Body of pancreas (tissue), 4 donors: ENCODE measurements around the gene ADAM11. TPM values are rescaled to one million over a fixed set of nuclear protein-coding genes. Genes with fewer than 3 reads are reported as not detected.

Experiments
- ATAC-seq: fragments of 150-250 bp; one replicate; pipeline ENCODE4 v1.9.1; 2016
- DNase-seq, 4 donors: peaks; one replicate each; pipeline ENCODE4 v3.0.0-alpha.2; 2019
- H3K27ac ChIP-seq, 4 donors: fragments of 200-600 bp; sonication (generic); 1 replicate in 3 of 4; 2 replicates in 1 of 4; pipeline versions ENCODE4 v1.5.1 to v1.6.1; 2016 to 2019; ENCODE audit warnings: mild to moderate bottlenecking in 1 of 4, mixed read lengths in 1 of 4, moderate library complexity in 1 of 4
- H3K27me3 ChIP-seq, 2 donors: fragments of 200-600 bp; sonication (generic); one replicate each; pipeline ENCODE4 v1.6.0; 2016; ENCODE audit warnings: mild to moderate bottlenecking in 1 of 2
- H3K36me3 ChIP-seq, 2 donors: fragments of 200-600 bp; sonication (generic); replicated peaks in 1 of 2; 2 replicates each; pipeline ENCODE4 v1.5.1; 2016; ENCODE audit warnings: low read depth in 2 of 2; ENCODE audit not compliant: insufficient read depth in 1 of 2
- H3K4me1 ChIP-seq: fragments of 200-600 bp; sonication (generic); one replicate; pipeline ENCODE4 v1.6.0; 2016
- H3K4me3 ChIP-seq, 2 donors: fragments of 200-600 bp; sonication (generic); 1 replicate in 1 of 2; 2 replicates in 1 of 2; pipeline ENCODE4 v1.5.1; 2016 to 2019
- H3K9me3 ChIP-seq, 3 donors: fragments of 200-600 bp; sonication (generic); 1 replicate in 2 of 3; 2 replicates in 1 of 3; pipeline ENCODE4 v1.5.1; 2016
- POLR2A ChIP-seq, 3 donors: fragments of 450-650 bp; IDR thresholded peaks; one replicate each; pipeline ENCODE4 v1.6.1; 2016; ENCODE audit warnings: antibody characterized with exemption in 3 of 3, mild to moderate bottlenecking in 2 of 3
- WGBS, 2 donors: methylation state at CpG; one replicate each; pipeline ENCODE4 v1.1.5; 2017; 5-methylcytosine and 5-hydroxymethylcytosine counted together
- intact Hi-C: fragments of 100-400 bp; cut with DNase I; formaldehyde crosslinking; loops from one replicate; pipeline ENCODE4 v1.15.1; 2023
- total RNA-seq, 2 donors: library from RNA; depleted of rRNA; stranded (reverse); fragments of >200 nt; gene quantifications; one replicate each; pipeline ENCODE4 v1.1.0, GENCODE V29; 2016
- TF ChIP-seq, protein P1 (sequence below), 7 experiments: fragments of 450-650 bp in 4 of 7; fragments of 200-600 bp in 3 of 7; sonication (generic) in 3 of 7; IDR thresholded peaks; one replicate each; pipeline ENCODE4 v1.5.1; 2016 to 2019; ENCODE audit warnings: antibody characterized with exemption in 7 of 7

The ADAM11 gene
- total RNA-seq, 2 donors from 2014 or later, result under 0.01 TPM

DNA sequence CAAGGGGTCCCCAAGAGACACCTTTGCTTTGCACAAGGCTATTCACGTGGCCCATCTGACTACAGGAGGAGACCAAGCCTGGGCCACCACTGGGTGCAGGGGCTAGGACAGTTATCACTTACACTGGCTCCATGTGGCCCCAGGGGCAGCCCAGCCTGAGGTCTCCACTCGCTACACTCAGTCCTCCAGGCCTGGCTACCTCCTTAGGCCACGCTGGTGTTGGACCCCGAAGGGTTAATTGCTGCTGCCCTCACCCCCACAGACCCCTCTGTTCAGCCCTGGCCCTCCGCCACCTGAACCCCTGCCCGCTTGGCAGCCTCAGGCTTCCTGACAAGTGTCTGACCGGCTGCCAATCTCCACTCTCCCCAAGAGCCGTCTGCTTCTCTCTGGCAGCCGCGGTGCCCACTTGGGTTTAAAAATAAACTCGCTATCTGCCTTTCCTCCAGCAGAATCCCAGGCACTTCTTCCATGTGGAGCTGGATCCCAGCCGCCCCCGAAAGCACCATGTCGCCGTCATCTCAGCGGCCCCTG lies 27.8 kb downstream of the ADAM11 start:
- TF ChIP-seq, protein P1, sequence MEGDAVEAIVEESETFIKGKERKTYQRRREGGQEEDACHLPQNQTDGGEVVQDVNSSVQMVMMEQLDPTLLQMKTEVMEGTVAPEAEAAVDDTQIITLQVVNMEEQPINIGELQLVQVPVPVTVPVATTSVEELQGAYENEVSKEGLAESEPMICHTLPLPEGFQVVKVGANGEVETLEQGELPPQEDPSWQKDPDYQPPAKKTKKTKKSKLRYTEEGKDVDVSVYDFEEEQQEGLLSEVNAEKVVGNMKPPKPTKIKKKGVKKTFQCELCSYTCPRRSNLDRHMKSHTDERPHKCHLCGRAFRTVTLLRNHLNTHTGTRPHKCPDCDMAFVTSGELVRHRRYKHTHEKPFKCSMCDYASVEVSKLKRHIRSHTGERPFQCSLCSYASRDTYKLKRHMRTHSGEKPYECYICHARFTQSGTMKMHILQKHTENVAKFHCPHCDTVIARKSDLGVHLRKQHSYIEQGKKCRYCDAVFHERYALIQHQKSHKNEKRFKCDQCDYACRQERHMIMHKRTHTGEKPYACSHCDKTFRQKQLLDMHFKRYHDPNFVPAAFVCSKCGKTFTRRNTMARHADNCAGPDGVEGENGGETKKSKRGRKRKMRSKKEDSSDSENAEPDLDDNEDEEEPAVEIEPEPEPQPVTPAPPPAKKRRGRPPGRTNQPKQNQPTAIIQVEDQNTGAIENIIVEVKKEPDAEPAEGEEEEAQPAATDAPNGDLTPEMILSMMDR (IDR thresholded peaks at IDR 0.05), result no peak
- no peak for TF ChIP-seq POLR2A (IDR thresholded peaks at IDR 0.05)
- no peak for ATAC-seq
- 23 to 35% methylated on average over 10 to 16 of the region's 16 CpGs for whole genome bisulfite sequencing, 2 donors
- Histone ChIP-seq H3K4me1 (no peaks in the 10 kb centered on the region), H3K36me3 (no peaks in the 10 kb centered on the region), H3K27ac (no peak overlapping the region), H3K4me3 (no peak overlapping the region), H3K27me3 (no peaks in the 10 kb centered on the region), H3K9me3 (no peaks in the 10 kb centered on the region)
- intact Hi-C loops, result no loop called here
- no peak for DNase-seq

DNA sequence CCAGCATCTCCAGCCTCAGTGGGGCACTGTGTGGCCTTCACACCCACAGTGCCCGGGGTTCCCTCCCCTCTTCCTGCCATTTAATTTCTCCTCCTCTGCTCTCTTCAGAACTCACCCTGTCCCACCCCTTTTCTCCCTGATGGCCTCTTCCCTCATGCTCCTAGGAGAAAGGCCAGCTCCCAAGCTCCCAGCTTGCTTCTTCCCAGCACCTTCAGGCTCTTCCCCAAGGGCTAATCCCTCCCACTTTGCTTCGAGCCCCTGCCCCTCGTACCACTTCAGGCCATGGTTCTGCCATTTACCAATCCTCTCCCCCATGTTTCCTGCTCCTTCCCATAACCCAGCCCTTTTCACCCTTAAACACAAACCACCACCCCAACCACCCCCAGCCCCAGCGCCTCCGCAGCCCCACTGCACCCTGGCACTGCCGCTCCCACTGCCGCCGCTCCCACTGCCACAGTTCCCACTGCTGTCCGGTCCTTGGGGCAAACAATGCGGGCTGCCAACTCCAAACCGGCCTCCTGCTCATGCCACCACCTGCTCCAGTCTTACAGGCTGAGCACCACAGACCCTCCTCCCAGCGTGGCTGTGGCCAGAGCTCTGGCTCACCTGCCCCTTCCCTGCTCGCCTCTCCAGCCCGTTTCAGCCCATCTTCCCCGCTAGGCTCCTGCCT lies 28.6 kb downstream of the ADAM11 start:
- TF ChIP-seq, protein P1 (IDR thresholded peaks at IDR 0.05), result no peak
- no peak for TF ChIP-seq POLR2A (IDR thresholded peaks at IDR 0.05)
- no peak overlapping the region for H3K4me3 ChIP-seq
- no peaks in the 10 kb centered on the region for H3K36me3 ChIP-seq
- DNase-seq (no peak), ATAC-seq (no peak)
- no peaks in the 10 kb centered on the region for H3K4me1 ChIP-seq
- intact Hi-C loops, result no loop called here
- H3K27ac ChIP-seq, result no peak overlapping the region
- H3K27me3 ChIP-seq, result no peaks in the 10 kb centered on the region
- 66 to 67% methylated on average over 14 to 15 of the region's 15 CpGs for WGBS, 2 donors
- H3K9me3 ChIP-seq, result no peaks in the 10 kb centered on the region

DNA sequence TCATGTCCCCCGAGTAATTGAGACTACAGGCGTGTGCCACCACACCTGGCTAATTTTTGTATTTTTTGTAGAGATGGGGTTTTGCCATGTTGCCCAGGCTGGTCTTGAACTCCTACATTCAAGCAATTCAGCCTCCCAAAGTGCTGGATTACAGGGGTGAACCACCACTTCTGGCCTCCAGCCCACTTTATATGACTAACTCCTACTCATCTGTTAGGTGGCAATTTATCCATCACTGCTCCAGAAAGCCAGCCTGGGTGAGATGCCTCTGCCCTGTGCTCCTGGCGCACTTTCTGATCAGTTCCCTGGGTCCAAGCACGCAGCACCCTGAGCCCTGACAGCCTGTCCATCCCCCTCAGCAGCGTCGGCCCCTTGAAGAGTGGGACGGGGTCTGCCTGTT lies 29.4 kb downstream of the ADAM11 start:
- no peaks in the 10 kb centered on the region for H3K9me3 ChIP-seq
- no peaks in the 10 kb centered on the region for H3K36me3 ChIP-seq
- DNase-seq (no peak), ATAC-seq (no peak)
- no peaks in the 10 kb centered on the region for H3K4me1 ChIP-seq
- 63 to 94% methylated on average over 3 to 7 of the region's 7 CpGs for WGBS, 2 donors
- no peak overlapping the region for H3K27ac ChIP-seq
- TF ChIP-seq, protein P1 (IDR thresholded peaks at IDR 0.05), result no peak
- TF ChIP-seq POLR2A (IDR thresholded peaks at IDR 0.05), result no peak
- intact Hi-C loops, result no loop called here
- no peaks in the 10 kb centered on the region for H3K27me3 ChIP-seq
- H3K4me3 ChIP-seq, result no peak overlapping the region

DNA sequence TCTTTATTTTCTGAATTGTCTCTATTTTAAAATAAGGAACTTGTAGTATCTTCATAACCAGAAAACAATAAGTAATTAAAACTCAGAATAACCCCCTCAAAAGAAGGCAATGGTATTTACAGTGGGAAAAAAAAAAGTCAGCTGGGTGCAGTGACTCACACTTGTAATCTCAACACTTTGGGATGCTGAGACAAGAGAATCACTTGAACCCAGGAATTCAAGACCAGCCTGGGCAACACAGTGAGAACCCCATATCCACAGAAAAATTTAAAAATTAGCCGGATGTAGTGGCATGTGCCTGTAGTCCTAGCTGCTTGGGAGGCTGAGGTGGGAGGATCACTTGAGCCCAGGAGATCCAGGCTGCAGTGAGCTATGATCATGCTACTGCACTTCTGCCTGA lies 33.5 kb downstream of the ADAM11 start:
- DNase-seq (no peak), ATAC-seq (no peak)
- TF ChIP-seq, protein P1 (IDR thresholded peaks at IDR 0.05), result no peak
- no peak for TF ChIP-seq POLR2A (IDR thresholded peaks at IDR 0.05)
- 88 to 100% methylated on average over 1 of the region's 1 CpG for WGBS, 2 donors
- H3K4me1 ChIP-seq, result no peaks in the 10 kb centered on the region
- H3K4me3 ChIP-seq, result no peak overlapping the region
- no peaks in the 10 kb centered on the region for H3K27me3 ChIP-seq
- no peak overlapping the region for H3K27ac ChIP-seq
- no peaks in the 10 kb centered on the region for H3K36me3 ChIP-seq
- intact Hi-C loops, result no loop called here
- no peaks in the 10 kb centered on the region for H3K9me3 ChIP-seq
